Measurements from ENCODE around the gene DDX54.
A peak's percentile ranks its signal among the peaks of the same experiment; 100 is the strongest.

The DDX54 gene, protein sequence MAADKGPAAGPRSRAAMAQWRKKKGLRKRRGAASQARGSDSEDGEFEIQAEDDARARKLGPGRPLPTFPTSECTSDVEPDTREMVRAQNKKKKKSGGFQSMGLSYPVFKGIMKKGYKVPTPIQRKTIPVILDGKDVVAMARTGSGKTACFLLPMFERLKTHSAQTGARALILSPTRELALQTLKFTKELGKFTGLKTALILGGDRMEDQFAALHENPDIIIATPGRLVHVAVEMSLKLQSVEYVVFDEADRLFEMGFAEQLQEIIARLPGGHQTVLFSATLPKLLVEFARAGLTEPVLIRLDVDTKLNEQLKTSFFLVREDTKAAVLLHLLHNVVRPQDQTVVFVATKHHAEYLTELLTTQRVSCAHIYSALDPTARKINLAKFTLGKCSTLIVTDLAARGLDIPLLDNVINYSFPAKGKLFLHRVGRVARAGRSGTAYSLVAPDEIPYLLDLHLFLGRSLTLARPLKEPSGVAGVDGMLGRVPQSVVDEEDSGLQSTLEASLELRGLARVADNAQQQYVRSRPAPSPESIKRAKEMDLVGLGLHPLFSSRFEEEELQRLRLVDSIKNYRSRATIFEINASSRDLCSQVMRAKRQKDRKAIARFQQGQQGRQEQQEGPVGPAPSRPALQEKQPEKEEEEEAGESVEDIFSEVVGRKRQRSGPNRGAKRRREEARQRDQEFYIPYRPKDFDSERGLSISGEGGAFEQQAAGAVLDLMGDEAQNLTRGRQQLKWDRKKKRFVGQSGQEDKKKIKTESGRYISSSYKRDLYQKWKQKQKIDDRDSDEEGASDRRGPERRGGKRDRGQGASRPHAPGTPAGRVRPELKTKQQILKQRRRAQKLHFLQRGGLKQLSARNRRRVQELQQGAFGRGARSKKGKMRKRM

DNA sequence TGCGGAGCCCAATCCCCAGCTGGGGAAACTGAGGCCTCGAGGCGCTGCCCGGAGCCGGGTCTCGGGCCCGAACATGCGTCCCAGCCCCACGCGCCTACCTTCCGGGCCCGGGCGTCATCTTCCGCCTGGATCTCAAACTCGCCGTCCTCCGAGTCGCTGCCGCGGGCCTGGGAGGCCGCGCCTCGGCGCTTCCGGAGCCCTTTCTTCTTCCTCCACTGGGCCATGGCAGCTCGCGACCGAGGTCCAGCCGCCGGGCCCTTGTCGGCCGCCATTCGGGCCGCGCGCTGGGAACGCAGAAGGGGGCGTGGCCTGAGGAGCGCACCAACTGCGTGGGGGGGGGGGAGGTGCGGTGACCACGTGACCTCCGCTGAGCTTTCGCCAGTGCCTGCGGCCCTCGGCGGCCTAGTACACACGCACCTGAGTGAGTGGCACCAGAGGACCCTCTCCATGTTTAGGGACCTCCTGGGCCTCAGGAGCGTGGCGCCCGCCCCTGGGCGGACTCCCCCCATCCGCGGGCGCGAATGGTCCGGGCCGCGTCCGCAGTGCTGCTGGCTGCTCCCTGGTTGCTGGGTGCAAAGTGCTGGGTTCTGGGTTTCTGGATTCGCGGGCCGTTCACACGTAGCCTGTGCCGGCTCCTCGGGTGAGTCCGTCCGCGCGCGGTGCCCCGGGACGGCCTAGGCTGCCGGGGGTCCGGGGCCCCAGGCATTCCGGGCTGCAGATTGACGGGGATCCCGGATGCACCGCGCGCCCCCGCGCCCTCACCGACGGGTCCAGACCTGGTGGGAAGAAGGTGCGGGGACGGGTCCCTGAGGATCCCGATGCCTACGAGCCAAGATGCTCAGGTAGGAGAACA, at the start of gene DDX54, which contains the start of gene RITA1:
Gene DDX54 (minus strand): TSS at position 299 of the 853 bp plus-strand sequence. CDS start 27 bp downstream, at position 272.
Gene RITA1 (plus strand): TSS at position 542 of the 853 bp plus-strand sequence. CDS start 1,026 bp downstream, outside the sequence.
- DNase-seq (ENCODE audit: low read depth in 2 of 2), result peak; percentile 74 to 80

DNA sequence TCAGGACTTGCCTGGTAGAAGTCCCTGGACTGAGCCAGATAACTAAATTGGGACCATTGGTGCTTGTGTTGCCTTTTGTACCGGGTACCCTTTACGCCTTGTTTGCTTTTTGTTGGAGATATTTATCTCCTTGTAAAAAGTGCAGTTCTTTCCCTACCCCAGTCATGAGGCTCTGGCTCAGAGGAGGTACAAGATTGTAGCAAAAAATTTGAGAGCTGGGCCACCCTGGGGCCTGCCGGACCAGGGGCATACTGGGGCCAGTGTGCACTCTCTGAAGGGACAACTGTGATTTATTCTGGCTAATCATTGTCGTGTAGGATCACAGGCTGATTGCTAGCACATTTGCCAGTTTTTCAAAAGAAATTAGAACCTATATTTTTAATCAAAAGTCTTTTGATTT, 49.2 kb upstream of the DDX54 start:
- DNase-seq (ENCODE audit: low read depth in 2 of 2), result no peak

DNA sequence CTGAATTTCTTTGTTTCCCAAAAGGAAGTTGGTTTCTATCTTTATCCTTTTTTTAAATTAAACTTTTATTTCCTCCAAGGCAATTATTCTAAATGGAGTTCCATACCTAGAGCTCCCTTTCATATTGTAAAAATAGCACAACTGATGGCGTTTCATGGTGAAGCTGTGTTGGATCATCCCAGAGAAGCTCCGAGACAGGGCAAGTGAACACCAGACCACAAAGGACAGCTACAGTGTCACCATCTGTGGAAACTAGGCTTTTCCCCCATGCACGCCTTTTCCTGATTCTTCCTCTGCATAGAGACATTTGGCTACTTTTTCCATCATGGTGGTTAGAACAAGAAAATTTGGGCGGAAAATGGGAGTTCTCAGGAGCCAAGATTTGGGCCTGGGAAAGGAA, 48.7 kb upstream of the DDX54 start:
- no peak for DNase-seq (ENCODE audit: low read depth in 2 of 2)

DNA sequence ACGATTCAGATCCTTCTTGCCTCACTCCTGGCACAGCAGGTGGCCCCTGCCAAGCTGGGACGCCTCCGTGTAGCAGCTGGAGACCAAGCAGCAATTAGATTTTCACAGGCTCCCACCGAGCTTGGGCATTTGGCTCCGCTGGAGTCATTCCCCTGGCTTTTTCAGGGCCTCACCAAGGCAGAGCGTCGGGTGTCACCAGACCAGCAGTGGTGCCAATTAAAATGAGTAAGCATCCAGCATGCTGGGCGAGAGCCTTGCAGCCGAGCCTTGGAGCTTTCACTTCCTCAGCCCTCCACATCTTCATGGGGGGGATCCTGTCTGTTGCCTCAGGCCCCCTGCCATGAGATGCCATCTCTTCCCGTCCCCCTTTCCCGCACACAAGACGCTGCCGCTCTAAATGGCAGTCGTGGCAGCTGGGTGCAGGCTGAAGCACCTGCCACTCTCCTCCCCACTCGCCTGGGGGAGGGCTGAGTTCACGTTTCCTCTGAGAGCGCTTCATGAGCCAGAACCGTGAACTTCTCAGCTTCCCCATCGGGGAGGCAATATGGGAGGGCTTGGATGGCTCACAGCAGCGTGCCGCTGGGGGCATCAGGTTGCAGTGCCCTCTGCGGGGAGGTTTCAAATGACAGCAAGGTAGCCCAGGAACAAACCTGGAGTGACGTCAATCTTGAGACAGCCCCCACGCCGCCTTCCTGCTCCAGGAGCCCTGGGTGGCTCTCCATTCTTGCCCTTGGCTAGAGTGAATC, 47.7 kb upstream of the DDX54 start:
- DNase-seq (ENCODE audit: low read depth in 2 of 2), result peak; percentile 39 to 50

DNA sequence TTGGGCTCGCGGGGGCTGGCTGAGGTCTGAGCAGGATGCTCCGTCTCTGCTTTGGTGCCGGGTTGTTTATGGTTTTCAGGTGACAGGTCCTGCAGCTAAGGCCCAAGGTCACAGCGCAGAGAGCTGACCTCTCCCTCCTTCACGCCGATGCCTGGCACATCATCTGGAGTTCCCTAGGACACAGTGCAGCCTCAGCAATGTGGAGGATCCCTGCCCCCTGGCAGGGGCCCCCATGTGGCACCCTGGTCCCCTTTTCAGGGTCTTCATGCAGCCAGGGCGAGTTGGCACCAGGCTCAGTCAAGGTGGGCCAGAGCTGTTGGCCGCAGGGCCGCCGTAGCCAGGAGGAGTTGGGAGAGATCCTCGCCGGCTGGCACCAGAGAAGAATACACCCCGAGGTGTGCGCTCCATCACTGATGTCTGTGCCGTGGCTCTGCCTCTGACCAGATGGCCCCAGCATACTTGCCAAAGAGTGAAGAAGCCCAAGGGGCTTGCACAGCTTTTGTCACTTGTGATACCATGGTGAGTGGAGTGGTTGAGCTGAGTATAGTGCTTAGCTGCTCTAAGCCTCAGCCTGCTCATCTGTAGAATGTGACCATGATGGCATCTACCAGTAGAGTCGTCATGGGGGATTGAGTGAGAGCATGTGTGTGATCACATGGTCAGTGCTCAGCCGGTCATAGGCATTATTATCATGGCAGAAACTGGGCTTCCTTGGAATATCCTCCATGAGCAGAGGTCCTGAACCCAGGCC, 47.0 kb upstream of the DDX54 start:
- no peak for DNase-seq (ENCODE audit: low read depth in 2 of 2)

DNA sequence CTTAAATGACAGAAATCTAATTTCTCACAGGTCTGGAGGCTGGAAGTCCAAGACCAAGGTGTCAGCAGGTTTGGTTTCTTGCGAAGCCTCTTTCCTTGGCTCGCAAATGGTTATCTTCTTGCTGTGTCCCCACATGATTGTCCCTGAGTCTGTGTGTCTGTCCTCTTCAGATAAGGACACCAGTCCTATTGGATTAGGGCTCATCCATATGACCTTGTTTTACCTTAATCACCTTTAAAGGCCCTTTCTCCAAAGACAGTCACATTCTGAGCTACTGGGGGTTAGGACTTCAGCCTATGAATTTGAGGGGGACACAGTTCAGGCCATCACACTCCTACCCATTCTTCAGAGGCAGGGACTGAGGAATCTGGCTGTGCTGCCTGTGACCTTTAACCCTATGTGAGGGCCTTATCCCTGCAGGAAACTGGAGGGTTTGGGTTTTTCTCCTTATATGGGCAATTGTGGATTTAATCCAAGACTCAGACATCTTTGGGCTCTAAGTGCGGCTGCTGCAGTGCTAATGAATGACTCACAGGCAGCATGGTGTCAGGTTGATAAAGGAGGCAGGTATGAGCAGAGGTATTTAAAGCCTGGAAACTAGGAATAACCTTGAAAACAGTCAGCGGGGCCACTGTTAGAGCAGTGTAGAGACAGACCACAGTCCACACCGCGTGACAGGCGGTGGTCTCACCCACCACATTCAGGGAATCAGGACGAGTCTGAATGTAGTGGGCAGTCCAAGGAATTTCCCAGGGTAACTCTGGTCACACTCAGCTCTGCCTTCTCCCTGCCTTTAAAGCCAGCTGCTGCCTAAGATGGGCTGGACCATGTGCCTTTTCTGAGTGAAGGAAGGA, 46.2 kb upstream of the DDX54 start:
- no peak for DNase-seq (ENCODE audit: low read depth in 2 of 2)

DNA sequence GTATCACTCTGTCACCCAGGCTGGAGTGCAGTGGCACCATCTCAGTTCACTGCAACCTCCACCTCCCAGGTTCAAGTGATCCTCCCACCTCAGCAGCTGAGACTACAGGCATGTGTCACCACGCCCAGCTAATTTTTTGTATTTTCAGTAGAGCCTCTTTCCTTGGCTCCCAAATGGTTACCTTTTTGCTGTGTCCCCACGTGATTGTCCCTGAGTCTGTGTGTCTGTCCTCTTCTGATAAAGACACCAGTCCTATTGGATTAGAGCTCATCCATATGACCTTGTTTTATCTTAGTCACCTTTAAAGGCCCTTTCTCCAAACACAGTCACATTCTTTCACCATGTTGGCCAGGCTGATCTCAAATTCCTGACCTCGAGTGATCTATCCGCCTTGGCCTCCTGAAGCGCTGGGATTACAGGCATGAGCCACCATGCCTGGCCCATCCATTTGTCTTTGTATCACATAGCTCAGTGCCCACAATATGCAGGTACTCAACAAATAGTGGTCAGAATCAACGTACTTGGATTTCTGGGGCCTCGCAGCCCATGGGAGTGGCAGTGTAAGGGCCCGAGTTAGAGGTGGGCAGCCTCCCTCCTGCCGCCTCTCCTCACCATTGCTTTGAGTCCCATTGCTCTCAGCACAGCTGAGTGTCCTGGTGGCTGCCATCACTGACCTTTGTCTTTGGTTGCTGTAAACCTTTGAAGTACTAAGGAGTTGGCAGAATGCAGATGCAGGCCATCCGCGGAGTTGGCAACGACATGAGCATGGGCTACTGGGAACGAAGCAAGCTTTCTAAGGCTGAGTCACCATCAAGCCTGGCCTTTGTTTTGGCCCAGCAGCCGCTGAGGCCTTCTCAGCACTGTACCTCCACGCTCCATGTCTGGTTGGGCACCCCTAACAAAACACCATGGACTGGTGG, 45.3 kb upstream of the DDX54 start:
- DNase-seq (ENCODE audit: low read depth in 2 of 2), result no peak

DNA sequence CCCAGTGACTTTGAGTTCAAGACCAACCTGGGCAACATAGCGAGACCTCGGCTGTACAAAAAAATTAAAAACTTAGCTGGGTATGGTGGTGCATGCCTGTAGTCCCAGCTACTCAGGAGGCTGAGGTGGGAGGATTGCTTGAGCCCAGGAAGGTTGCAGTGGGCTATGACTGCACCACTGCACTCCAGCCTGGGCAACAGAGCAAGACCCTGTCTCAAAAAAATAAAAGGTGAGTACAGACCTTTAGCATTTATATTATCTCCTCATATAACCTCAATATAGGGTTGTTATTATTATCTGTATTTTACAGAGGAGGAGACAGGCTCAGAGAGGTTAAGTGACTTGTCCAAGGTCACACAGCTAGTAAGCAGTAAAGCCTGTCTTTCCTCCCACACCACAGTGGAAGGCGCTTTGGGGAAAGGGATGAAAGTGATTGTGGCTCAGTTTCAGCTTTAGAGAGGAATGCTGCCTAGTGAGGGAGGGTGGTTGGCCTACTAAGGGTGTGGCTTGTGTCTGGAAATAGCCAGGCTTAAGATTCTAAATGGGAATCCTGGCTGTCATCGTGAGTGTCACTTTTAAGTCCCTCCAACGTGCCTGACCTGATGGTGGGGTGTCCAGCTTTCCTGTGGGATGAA, 43.2 kb upstream of the DDX54 start:
- no peak for DNase-seq (ENCODE audit: low read depth in 2 of 2)

DNA sequence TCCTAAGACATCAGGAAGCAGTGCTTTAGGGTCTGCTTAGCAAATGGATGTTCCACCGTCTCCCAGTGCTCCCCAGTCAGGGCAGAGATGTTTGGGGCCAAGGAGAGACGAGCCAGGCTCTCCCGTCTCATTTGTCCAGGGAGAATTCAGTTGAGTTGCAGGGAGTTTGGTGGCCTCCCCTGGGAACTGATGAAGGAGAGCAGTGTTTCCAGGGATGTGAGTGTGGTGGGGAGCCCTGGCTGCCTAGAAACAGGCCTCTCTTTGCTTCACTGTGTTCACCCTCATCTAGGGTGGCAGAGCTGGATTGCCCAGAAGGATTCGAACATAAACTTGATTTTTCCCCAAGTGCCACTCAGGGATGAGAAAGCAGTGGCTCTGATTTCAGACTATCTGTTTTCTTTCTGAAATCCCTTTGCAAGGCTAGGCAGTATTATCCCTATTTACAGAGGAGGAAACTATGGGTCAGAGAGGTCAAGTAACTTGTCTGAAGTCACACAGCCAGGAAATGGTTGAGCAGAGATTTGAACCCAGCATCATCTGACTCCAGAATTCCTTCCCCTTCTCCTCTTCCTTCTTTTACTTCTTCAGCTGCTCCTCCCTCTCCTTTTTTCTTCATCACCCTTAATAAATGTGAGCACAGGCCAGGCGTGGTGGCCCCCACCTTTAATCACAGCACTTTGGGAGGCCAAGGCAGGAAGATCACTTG, 42.6 kb upstream of the DDX54 start:
- DNase-seq (ENCODE audit: low read depth in 2 of 2), result no peak

DNA sequence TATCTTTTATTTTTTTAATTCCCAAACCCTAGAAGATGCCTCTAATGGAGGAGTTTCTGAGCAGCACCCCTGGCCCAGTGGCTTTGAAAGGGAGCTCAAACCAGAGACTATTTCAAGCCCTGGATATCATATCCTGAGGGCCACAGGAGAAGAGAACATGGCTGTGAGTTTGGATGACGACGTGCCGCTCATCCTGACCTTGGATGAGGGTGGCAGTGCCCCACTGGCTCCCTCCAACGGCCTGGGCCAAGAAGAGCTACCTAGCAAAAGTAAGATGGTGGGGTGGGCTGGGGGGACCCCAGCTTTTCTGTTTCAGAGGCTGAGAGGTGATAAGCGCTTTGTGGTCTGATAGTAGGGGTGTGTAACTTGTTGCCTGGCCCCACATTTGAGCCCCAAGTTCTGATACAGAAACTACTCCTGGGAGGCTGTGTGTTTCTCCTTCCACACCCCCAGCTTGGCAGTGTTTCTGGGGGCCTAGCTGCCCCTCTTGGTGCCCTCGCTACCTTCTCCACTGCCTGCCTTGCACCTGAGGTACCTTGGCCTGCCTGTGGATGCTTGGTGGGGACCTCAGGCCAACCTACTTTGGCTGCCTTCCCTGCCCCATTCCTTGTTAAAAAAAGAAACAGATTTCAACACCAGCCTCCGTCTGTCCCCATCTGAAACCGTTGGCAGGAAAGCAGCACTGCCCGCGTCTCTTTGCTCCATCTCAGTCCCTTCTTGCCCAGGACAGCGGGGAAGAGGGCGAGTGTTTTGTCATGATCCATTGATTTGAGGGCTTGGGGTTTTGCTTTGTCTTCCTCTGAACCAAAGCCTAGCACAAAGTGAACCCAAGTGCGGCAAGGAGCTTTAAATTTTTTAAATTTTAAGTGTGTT, 41.7 kb upstream of the DDX54 start:
- no peak for DNase-seq (ENCODE audit: low read depth in 2 of 2)

DNA sequence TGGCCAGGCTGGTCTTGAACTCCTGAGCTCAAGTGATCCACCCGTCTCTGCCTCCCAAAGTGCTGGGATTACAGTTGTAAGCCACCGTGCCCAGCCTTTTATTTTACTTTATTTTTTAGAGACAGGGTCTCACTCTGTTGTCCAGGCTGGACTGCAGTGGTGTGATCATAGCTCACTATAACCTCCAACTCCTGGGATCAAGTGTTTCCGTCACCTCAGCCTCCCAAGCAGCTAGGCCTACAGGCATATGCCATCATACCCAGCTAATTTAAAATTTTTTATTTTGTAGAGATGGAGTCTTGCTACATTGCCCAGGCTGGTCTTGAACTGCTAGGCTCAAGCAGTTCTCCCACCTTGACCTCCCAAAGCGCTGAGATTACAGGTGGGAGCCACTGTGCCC, 39.7 kb upstream of the DDX54 start:
- DNase-seq (ENCODE audit: low read depth in 2 of 2), result no peak

DNA sequence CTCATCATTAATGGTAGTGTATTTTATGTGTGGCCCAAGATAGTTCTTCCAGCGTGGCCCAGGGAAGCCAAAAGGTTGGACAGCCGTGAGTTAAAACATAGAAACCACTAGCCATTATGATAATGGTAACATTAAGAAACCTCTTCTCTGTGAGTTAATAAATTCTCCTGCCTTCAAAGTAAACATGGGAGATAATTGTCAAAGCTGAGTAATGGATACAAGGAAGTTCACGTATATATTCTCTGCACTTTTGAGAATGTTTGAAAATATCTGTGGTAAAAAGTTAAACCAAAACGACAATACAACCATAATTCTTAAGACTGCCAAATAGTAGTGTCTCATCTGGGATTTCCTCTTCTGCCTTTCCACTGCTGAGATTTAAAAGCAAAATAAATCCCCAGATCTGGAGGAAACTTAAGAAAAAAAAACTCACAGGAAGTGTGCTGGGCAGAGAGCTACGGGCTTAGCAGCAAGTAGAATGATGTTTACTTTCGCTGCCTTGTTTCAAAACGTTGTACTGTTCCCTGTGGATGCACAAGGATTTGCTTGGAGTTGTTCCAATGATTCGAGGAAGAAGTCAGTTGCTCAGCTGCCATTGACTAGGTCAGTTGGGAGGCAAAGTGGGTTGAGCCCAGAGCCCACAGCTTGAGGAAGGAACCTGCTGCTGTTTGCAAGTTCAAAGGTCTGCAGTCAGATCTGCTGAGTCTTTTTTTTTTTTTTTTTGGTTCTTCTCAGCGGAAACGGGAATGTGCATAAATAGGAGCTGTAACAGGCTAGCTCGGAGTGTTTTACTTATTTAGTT, 37.7 kb upstream of the DDX54 start:
- DNase-seq (ENCODE audit: low read depth in 2 of 2), result no peak

DNA sequence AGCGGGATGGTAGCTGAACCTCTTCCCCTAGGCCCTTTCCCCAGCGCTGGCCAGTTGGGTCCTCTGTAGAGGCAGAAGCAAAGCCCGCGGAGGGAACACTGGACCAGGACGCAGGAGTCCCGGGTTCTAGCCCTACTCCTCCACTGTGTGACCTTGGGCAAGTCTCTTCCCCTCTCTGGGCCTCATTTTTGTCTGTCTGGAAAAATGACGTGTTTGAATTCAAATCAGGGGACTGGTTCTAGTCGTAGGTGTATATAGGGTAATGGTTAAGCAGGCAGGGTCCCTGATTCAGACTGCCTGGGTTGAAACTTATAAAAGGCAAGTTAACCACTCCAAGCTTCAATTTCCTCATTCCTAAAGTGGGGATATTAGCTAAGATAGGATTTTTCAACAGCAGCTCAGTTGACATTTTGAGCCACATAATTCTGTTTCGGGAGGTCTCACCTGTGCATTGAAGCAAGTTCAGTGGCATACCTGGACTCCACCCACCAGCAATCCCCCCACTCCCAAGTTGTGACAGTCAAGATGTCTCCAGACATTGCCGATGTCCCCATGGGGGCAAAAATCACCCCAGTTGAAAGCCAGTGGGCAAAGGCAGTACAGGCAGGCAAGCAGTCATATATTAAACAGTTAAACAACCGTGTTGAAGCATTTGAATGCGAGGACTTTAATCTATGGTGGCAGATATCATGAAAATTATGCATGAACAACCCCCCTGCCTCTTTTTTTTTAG, 36.9 kb upstream of the DDX54 start:
- no peak for DNase-seq (ENCODE audit: low read depth in 2 of 2)

DNA sequence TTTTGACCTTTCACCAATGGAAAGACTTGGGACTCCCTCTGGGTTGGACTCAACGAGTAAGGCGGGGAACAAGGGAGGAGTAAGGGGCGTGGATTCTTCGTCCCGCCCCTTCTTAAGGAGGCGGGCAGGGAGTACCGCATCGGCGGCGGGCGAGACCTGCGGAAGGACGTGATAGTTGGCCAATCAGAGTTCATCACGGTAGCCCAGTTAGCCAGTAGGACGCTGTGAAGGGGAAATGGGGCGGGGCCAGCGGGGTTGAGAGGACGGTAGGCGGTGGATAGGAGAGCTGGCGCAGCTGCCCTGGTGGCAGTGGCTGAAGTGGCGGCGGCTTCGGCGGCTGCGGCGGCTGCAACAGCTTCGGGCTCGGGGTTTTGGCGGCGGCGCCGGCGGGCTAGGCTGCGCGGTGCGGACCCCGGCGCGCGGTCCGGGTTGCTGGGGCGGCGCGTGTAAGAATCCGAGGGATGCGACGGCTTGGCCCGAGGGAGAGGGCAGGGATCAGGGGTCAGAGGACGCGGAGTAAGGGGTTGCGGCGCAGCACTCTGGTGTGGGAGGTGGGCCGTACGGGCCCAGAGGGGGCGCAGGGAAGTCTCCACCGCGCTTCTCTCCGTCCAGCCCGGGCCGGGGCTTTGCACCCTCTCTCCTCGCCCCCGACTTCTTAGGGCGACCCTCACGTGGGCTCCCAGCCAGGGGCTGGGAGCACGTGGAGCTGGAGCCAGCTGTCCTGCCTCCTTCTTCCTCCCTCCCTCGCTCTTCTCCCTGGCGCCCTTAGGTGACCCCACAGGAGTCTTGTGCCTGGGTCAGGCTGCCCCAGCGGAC, 36.1 kb upstream of the DDX54 start, which contains the start of gene TPCN1:
Gene TPCN1 (plus strand): TSS at position 284 of the 816 bp plus-strand sequence. CDS start 5,389 bp downstream, outside the sequence.
- DNase-seq (ENCODE audit: low read depth in 2 of 2), result peak; percentile 98
